Effector memory CD8-positive, alpha-beta T cell (primary cell): ENCODE results near the gene MAPK8IP2.

Experiments
- ATAC-seq: fragments of 150-1000 bp; cut with Tn5 transposase; replicated peaks from 2 replicates; pipeline ENCODE4 v1.10.0; 2021; ENCODE audit warnings: mild to moderate bottlenecking, moderate library complexity
- DNase-seq, 3 experiments: peaks; one replicate each; pipeline ENCODE4 v3.0.0; 2021
- H3K27ac Mint-ChIP-seq, 2 donors: one replicate each; pipeline ENCODE4 v1.8.0; 2022; ENCODE audit warnings: mild to moderate bottlenecking in 2 of 2, mixed read lengths in 2 of 2, moderate library complexity in 2 of 2
- H3K27me3 Mint-ChIP-seq, 2 donors: one replicate each; pipeline ENCODE4 v1.8.0; 2022; ENCODE audit warnings: mixed read lengths in 2 of 2
- H3K36me3 Mint-ChIP-seq: one replicate; pipeline ENCODE4 v1.8.0; 2022; ENCODE audit warnings: mild to moderate bottlenecking, moderate library complexity, mixed read lengths; ENCODE audit not compliant: insufficient read depth
- H3K4me1 Mint-ChIP-seq, 2 donors: one replicate each; pipeline ENCODE4 v1.8.0; 2022; ENCODE audit warnings: low read depth in 2 of 2, mixed read lengths in 2 of 2
- H3K4me3 Mint-ChIP-seq, 2 donors: one replicate each; pipeline ENCODE4 v1.8.0; 2022; ENCODE audit warnings: mild to moderate bottlenecking in 2 of 2, mixed read lengths in 2 of 2, moderate library complexity in 2 of 2
- H3K9me3 Mint-ChIP-seq, 2 donors: one replicate each; pipeline ENCODE4 v1.8.0; 2022; ENCODE audit warnings: mixed read lengths in 2 of 2

Gene MAPK8IP2

GRCh38 chr22:50569896-50570535 is 30.6 kb upstream of the MAPK8IP2 start:
- Mint-ChIP-seq H3K4me3 (no peak overlapping the region), H3K36me3 (peaks cover 21% of the 10 kb centered on the region), H3K27me3 (no peaks in the 10 kb centered on the region), H3K4me1 (peaks cover 0 to 4% of the 10 kb centered on the region in 2 donors), H3K27ac (no peak overlapping the region), H3K9me3 (no peaks in the 10 kb centered on the region)
- ATAC-seq (no peak), DNase-seq (no peak)

GRCh38 chr22:50570861-50571260 is 29.7 kb upstream of the MAPK8IP2 start:
- Mint-ChIP-seq H3K36me3 (peaks cover 24% of the 10 kb centered on the region), H3K27ac (no peak overlapping the region), H3K9me3 (no peaks in the 10 kb centered on the region), H3K4me3 (no peak overlapping the region), H3K27me3 (no peaks in the 10 kb centered on the region), H3K4me1 (peaks cover 0 to 4% of the 10 kb centered on the region in 2 donors)
- no peak for DNase-seq
- no peak for ATAC-seq

- peaks cover 0 to 4% of the 10 kb centered on the region in 2 donors for H3K4me1 Mint-ChIP-seq
- no peak overlapping the region for H3K27ac Mint-ChIP-seq
- no peak overlapping the region for H3K4me3 Mint-ChIP-seq
- H3K36me3 Mint-ChIP-seq: peaks cover 30% of the 10 kb centered on the region
- no peaks in the 10 kb centered on the region for H3K9me3 Mint-ChIP-seq
- ATAC-seq: no peak
- DNase-seq: no peak
- H3K27me3 Mint-ChIP-seq: no peaks in the 10 kb centered on the region
Observed at GRCh38 chr22:50571264-50572175, 29.1 kb upstream of the MAPK8IP2 start.

- peak overlapping the region in 1 of 2 donors; percentile 67 for H3K27ac Mint-ChIP-seq
- peaks cover 28% of the 10 kb centered on the region for H3K36me3 Mint-ChIP-seq
- H3K27me3 Mint-ChIP-seq: no peaks in the 10 kb centered on the region
- ATAC-seq (no peak), DNase-seq (no peak)
- H3K4me3 Mint-ChIP-seq: no peak overlapping the region
- no peaks in the 10 kb centered on the region for H3K9me3 Mint-ChIP-seq
- H3K4me1 Mint-ChIP-seq: peaks cover 3 to 4% of the 10 kb centered on the region in 2 donors
Observed at GRCh38 chr22:50572965-50573364, 27.6 kb upstream of the MAPK8IP2 start.

- peaks cover 3 to 4% of the 10 kb centered on the region in 2 donors for H3K4me1 Mint-ChIP-seq
- DNase-seq (no peak), ATAC-seq (no peak)
- peaks cover 28% of the 10 kb centered on the region for H3K36me3 Mint-ChIP-seq
- H3K4me3 Mint-ChIP-seq: no peak overlapping the region
- H3K27me3 Mint-ChIP-seq: no peaks in the 10 kb centered on the region
- no peak overlapping the region for H3K27ac Mint-ChIP-seq
- no peaks in the 10 kb centered on the region for H3K9me3 Mint-ChIP-seq
Observed at GRCh38 chr22:50573491-50574382, 26.9 kb upstream of the MAPK8IP2 start.

GRCh38 chr22:50574383-50574755 is 26.2 kb upstream of the MAPK8IP2 start:
- Mint-ChIP-seq H3K27ac (no peak overlapping the region), H3K36me3 (peaks cover 24% of the 10 kb centered on the region), H3K4me1 (peaks cover 3 to 4% of the 10 kb centered on the region in 2 donors), H3K4me3 (no peak overlapping the region), H3K9me3 (no peaks in the 10 kb centered on the region), H3K27me3 (no peaks in the 10 kb centered on the region)
- no peak for ATAC-seq
- no peak for DNase-seq

GRCh38 chr22:50575426-50575941 is 25.1 kb upstream of the MAPK8IP2 start:
- Mint-ChIP-seq H3K27ac (no peak overlapping the region), H3K4me1 (peaks cover 4% of the 10 kb centered on the region in 2 donors), H3K27me3 (no peaks in the 10 kb centered on the region), H3K4me3 (no peak overlapping the region), H3K36me3 (peaks cover 17% of the 10 kb centered on the region), H3K9me3 (no peaks in the 10 kb centered on the region)
- no peak for ATAC-seq
- no peak for DNase-seq

GRCh38 chr22:50576070-50576469 is 24.5 kb upstream of the MAPK8IP2 start:
- Mint-ChIP-seq H3K4me3 (no peak overlapping the region), H3K27ac (no peak overlapping the region), H3K9me3 (no peaks in the 10 kb centered on the region), H3K36me3 (peaks cover 16% of the 10 kb centered on the region), H3K4me1 (peaks cover 4% of the 10 kb centered on the region in 2 donors), H3K27me3 (no peaks in the 10 kb centered on the region)
- ATAC-seq (no peak), DNase-seq (no peak)

- no peak for DNase-seq
- Mint-ChIP-seq H3K36me3 (peaks cover 16% of the 10 kb centered on the region), H3K4me1 (peaks cover 4 to 9% of the 10 kb centered on the region in 2 donors), H3K4me3 (no peak overlapping the region), H3K9me3 (no peaks in the 10 kb centered on the region), H3K27me3 (no peaks in the 10 kb centered on the region), H3K27ac (no peak overlapping the region)
- ATAC-seq: no peak
Observed at GRCh38 chr22:50576806-50577696, 23.5 kb upstream of the MAPK8IP2 start.

GRCh38 chr22:50577697-50577986 is 23.0 kb upstream of the MAPK8IP2 start:
- Mint-ChIP-seq H3K27ac (no peak overlapping the region), H3K9me3 (no peaks in the 10 kb centered on the region), H3K27me3 (no peaks in the 10 kb centered on the region), H3K4me3 (no peak overlapping the region), H3K4me1 (peaks cover 3 to 9% of the 10 kb centered on the region in 2 donors), H3K36me3 (peaks cover 16% of the 10 kb centered on the region)
- no peak for DNase-seq
- no peak for ATAC-seq

GRCh38 chr22:50577987-50578775 is 22.4 kb upstream of the MAPK8IP2 start, which contains the start of gene CPT1B:
Gene CPT1B, minus strand, starts transcription at chr22:50578427. Its CDS starts 512 bp downstream, at chr22:50577915.
- peaks cover 0 to 9% of the 10 kb centered on the region in 2 donors for H3K4me1 Mint-ChIP-seq
- no peaks in the 10 kb centered on the region for H3K27me3 Mint-ChIP-seq
- no peak within 1 kb of the TSS for H3K27ac Mint-ChIP-seq
- no peaks in the 10 kb centered on the region for H3K9me3 Mint-ChIP-seq
- DNase-seq (no peak), ATAC-seq (no peak)
- no peak within 1 kb of the TSS for H3K4me3 Mint-ChIP-seq
- peaks cover 21% of the 10 kb centered on the region for H3K36me3 Mint-ChIP-seq

GRCh38 chr22:50578776-50579310 is 21.8 kb upstream of the MAPK8IP2 start:
- ATAC-seq (no peak), DNase-seq (no peak)
- Mint-ChIP-seq H3K27me3 (no peaks in the 10 kb centered on the region), H3K9me3 (no peaks in the 10 kb centered on the region), H3K4me1 (peaks cover 5 to 15% of the 10 kb centered on the region in 2 donors), H3K36me3 (peaks cover 26% of the 10 kb centered on the region), H3K27ac (no peak overlapping the region), H3K4me3 (no peak overlapping the region)
